BJ (cell line): ENCODE results near the gene ARID5A. TPM values are rescaled to one million over a fixed set of nuclear protein-coding genes. Genes with fewer than 3 reads are reported as not detected.

Experiments
- CTCF ChIA-PET: fragments of 350-600 bp; formaldehyde crosslinking; extraction: SDS; loops from one replicate; lab custom pipeline; 2021; ENCODE audit warnings: antibody characterized with exemption, inconsistent platforms; lab: Yijun Ruan, JAX
- POLR2A ChIA-PET: fragments of 300-600 bp; sonication (Branson Sonifier 250); formaldehyde crosslinking; extraction: SDS; loops from one replicate; lab custom pipeline; 2021; ENCODE audit warnings: antibody characterized with exemption; lab: Charles Lee
- DNase-seq: peaks from one replicate; pipeline ENCODE4 v3.0.0-alpha.2; 2011; ENCODE audit warnings: low read depth
- H3K27me3 ChIP-seq: 2 replicates; pipeline ENCODE4 v1.6.0; 2011; ENCODE audit warnings: low read length; ENCODE audit not compliant: control insufficient read depth, insufficient read depth
- H3K36me3 ChIP-seq: 2 replicates; pipeline ENCODE4 v1.5.1; 2011; ENCODE audit warnings: low read length; ENCODE audit not compliant: control insufficient read depth, insufficient read depth
- H3K4me3 ChIP-seq: 2 replicates; pipeline ENCODE4 v1.5.1; 2011; ENCODE audit warnings: low read depth, mild to moderate bottlenecking, control low read depth, low read length
- CTCF ChIP-seq: IDR thresholded peaks from 2 replicates; pipeline ENCODE4 v1.5.1; 2011; ENCODE audit warnings: low read depth, mild to moderate bottlenecking, control low read depth, inconsistent platforms, low read length, moderate library complexity; ENCODE audit not compliant: insufficient read depth
- polyA plus RNA-seq: library from polyadenylated mRNA; depleted of rRNA; stranded (reverse); fragments of >200 nt; gene quantifications from 2 replicates; pipeline ENCODE4 v1.2.3, GENCODE V29; 2011

ARID5A gene
- polyA plus RNA-seq, 1 experiment = 19.1 TPM

- Histone ChIP-seq H3K27me3 (no peaks in the 10 kb centered on the region), H3K36me3 (no peaks in the 10 kb centered on the region), H3K4me3 (no peak overlapping the region)
- no peak for DNase-seq
- POLR2A ChIA-PET = no interaction called here
- TF ChIP-seq CTCF = no peak
- CTCF ChIA-PET = interaction anchor here (6.0 kb wide), 1 partner anchor 14 kb away, joined by 33 read pairs; no protein-coding TSS in a partner anchor
These were observed 31.5 kb downstream of the ARID5A start for GRCh38 chr2:96568094-96568493.

DNA sequence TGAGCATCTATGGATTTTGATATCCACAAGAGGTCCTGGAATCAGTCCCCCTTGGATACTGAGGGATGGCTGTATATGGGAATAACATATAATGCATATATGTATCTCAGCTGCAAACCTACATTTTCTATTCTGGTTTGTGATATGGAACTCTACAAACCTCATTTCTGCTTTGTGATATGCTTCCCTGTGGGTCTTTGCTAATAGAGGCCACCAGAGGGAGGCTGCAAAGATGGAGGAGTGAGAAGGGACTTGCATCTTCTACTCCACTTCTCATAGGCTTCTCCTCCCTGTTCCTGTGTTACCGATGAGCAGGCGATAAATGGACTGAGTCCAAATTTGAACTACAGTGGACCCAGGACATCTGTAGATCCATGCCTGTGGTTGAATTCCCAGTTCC, 37.8 kb downstream of the ARID5A start:
- Histone ChIP-seq H3K36me3 (no peaks in the 10 kb centered on the region), H3K4me3 (no peak overlapping the region), H3K27me3 (no peaks in the 10 kb centered on the region)
- CTCF ChIA-PET = interaction anchor here (2.1 kb wide), 1 partner anchor 20 kb away, joined by 4 read pairs; no protein-coding TSS in a partner anchor
- POLR2A ChIA-PET = no interaction called here
- peak; percentile 14; the same call in 1 of the 2 replicates for TF ChIP-seq CTCF
- DNase-seq = no peak

DNA sequence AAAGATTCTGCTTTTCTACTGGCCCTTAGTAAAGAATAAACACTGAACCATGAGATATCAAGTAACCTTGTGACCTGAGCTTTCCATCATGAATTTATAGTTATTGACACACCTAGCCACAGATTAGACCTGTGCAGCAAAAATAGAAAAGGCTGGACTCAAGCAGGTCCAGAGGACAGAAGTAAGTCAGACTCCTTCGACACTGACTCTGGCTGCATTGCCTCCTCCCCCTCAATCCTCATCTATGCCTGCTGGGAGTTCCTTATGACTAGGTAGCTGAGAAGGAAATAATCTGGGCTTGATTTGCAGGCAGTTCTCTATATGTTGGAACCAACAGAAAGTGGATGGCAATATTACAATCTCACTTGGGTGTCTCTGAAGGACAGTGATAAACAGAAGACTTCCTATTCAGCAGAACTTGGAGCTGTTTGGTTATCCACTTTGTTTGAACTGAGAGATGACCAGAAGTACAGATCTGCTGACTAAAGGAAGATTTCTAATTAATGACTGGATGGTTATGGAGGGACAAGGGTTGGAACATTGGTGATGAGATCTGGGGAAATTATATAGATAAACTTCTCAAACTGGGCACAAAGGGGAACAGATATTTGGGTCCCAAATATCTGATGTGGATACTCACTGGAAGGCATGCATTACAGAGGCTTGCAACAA, 39.4 kb downstream of the ARID5A start:
- no peak for DNase-seq
- POLR2A ChIA-PET = no interaction called here
- TF ChIP-seq CTCF = no peak
- CTCF ChIA-PET = interaction anchor here (0.8 to 2.1 kb wide), 3 partner anchors 8 to 22 kb away, joined by 4 to 5 read pairs (median 4); no protein-coding TSS in a partner anchor
- Histone ChIP-seq H3K36me3 (no peaks in the 10 kb centered on the region), H3K27me3 (no peaks in the 10 kb centered on the region), H3K4me3 (no peak overlapping the region)

- H3K4me3 ChIP-seq = no peak overlapping the region
- ChIA-PET POLR2A (no interaction called here), CTCF (interaction anchor here (1.0 kb wide), 1 partner anchor 9 kb away, joined by 3 read pairs; no protein-coding TSS in a partner anchor)
- no peak for DNase-seq
- no peaks in the 10 kb centered on the region for H3K27me3 ChIP-seq
- no peaks in the 10 kb centered on the region for H3K36me3 ChIP-seq
- no peak for TF ChIP-seq CTCF
These were observed 40.9 kb downstream of the ARID5A start for GRCh38 chr2:96577501-96577900.

- TF ChIP-seq CTCF = no peak
- CTCF ChIA-PET = interaction anchor here (0.6 kb wide), 1 partner anchor 290 kb away, joined by 3 read pairs; no protein-coding TSS in a partner anchor
- H3K36me3 ChIP-seq = no peaks in the 10 kb centered on the region
- POLR2A ChIA-PET = no interaction called here
- DNase-seq = no peak
- H3K27me3 ChIP-seq = no peaks in the 10 kb centered on the region
- no peak overlapping the region for H3K4me3 ChIP-seq
These were observed 42.2 kb downstream of the ARID5A start for GRCh38 chr2:96578731-96579130.
